GM04503 (cell line): Measurements from ENCODE around the gene IFT172.
"Not testable (repeated sequence)": the region's sequence is repeated elsewhere in the genome, so short reads cannot be mapped to it uniquely, and the experiment has no call there.

Source experiments
- DNase-seq: peaks from one replicate; pipeline ENCODE4 v3.0.0-alpha.2; 2012; ENCODE audit warnings: low read depth

IFT172 gene

DNA sequence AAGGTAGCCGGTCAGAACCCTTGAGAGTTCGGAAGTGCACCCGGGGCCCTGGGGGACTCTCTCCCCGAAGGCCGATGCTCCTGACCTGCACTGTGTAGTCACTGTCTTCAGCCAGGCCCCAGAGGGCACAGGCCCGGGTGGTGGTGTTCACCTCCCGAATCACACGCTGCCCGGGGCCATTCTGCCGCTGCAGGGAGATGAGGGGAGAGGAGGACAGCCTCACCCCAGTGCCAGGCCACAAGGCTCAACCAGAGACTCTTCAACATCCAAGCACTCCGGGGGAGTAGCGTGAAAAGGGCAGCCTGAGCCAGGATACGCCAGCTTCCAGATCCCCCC is 4.4 kb upstream of the IFT172 start:
- DNase-seq: no peak

- no peak for DNase-seq
Measured at GRCh38 chr2:27492557-27492956, 3.0 kb upstream of the IFT172 start.

GRCh38 chr2:27489118-27489497 is 435 bp downstream of the IFT172 start:
- no peak for DNase-seq

DNA sequence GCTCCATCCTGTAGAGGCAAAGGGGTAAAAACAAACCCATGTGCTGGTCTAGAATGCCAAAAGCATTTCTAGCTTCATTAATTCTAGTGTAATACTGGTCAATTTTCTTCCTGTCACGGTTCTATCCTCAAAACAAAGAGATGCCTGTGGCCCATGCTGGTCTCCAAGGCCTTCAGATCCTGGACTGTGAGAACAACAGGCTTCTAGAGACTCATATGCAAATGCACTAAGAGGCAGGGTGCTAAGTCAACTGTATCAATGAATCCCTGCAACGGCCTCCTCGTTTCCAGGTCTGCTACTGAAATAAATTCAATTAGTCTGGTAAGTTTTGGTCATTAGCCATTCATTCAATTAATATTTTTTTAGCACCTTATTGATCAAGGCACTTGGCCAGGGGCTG is 4.0 kb downstream of the IFT172 start:
- no peak for DNase-seq

GRCh38 chr2:27471961-27472360 is 17.6 kb downstream of the IFT172 start:
- no peak for DNase-seq

DNA sequence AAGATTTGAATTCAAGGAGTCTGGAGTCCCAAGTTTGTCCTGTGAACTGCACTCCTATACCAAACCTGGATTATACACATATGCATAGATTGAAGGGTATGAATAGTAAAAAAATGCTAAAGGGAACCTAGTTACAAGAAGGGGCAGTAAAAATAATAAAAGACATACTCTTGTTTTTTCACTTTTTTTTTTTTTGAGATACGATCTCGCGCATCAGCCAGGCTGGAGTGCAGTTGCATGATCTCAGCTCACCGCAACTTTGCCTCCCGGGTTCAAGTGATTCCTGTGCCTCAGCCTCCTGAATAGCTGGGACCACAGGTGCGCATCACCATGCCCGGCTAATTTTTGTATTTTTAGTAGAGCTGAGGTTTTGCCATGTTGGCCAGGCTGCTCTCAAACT is 25.1 kb downstream of the IFT172 start:
- DNase-seq: no peak

DNA sequence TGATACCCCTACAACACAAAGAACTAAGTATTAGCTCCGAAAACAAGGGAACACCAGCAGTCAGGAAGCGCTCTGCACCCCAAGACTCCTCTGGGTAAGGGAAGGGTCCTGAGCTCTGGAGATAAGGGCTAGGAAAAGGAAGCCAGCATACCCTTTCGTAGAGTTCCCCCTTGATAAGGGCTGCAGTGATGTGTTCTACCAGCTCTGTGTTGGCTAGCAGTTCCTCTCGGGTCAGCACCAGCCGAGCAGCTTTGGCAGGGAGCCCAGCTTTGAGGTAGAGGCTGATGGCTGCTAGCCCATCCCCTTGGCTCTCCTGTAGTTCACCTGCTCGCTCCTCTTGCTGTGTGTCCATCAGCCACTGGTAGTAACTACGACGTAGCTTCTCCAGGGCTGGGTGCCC is 28.4 kb downstream of the IFT172 start:
- DNase-seq: no peak

DNA sequence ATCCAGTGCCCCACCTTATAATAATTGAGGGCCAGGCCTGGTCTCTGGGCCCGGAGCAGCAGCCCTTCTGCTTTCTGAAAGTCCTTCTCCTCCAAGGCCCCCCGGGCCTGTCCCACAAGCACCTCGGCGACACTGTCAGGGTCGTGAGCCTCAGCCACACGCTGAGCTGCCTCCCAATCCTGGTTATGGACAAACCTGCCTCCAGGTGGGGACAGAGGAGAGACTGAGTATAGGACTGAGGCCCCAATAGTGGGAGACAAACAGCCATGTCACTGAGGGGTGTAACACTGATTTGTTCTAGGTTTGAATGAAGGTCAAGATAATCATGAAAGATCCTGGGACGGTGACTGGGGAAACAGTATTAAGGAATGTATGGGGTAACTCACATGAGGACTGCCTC is 35.6 kb downstream of the IFT172 start:
- no peak for DNase-seq

GRCh38 chr2:27451095-27451494 is 38.4 kb downstream of the IFT172 start:
- DNase-seq: no peak

DNA sequence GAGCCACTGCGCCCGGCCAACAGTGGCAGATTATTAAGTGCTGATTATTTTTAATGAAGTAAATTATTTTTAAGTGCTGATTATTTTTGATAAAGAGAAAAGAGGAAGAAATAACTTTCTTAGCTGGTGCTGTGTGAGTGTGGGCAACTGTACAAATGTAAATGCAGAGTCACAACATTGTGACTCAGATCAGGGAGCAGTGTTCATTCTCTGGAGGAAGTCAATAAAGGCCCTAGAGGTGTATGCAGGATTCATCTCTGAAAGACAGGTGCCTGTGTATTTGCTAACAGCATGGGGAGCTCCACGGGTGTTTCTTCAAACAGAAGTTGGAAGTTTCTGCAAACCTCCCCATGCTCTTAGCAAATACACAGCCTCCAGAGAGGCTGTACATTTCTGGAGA is 41.2 kb downstream of the IFT172 start:
- DNase-seq: no peak

- no peak for DNase-seq
Measured at GRCh38 chr2:27446057-27446456, 43.5 kb downstream of the IFT172 start.

GRCh38 chr2:27445615-27446014 is 43.9 kb downstream of the IFT172 start:
- DNase-seq: no peak

GRCh38 chr2:27445155-27445554 is 44.4 kb downstream of the IFT172 start:
- DNase-seq: no peak

DNA sequence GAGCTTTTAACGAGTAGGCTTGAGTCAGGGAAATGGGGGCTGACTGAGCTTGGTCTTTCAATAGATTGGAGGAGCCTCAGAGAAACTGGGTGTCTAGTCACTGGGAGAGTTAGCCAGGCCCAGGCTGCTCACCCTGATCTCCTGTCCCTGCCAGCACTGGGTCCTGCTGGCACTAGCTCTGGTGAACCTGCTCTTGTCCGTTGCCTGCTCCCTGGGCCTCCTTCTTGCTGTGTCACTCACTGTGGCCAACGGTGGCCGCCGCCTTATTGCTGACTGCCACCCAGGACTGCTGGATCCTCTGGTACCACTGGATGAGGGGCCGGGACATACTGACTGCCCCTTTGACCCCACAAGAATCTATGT is 46.6 kb downstream of the IFT172 start:
- no peak for DNase-seq

DNA sequence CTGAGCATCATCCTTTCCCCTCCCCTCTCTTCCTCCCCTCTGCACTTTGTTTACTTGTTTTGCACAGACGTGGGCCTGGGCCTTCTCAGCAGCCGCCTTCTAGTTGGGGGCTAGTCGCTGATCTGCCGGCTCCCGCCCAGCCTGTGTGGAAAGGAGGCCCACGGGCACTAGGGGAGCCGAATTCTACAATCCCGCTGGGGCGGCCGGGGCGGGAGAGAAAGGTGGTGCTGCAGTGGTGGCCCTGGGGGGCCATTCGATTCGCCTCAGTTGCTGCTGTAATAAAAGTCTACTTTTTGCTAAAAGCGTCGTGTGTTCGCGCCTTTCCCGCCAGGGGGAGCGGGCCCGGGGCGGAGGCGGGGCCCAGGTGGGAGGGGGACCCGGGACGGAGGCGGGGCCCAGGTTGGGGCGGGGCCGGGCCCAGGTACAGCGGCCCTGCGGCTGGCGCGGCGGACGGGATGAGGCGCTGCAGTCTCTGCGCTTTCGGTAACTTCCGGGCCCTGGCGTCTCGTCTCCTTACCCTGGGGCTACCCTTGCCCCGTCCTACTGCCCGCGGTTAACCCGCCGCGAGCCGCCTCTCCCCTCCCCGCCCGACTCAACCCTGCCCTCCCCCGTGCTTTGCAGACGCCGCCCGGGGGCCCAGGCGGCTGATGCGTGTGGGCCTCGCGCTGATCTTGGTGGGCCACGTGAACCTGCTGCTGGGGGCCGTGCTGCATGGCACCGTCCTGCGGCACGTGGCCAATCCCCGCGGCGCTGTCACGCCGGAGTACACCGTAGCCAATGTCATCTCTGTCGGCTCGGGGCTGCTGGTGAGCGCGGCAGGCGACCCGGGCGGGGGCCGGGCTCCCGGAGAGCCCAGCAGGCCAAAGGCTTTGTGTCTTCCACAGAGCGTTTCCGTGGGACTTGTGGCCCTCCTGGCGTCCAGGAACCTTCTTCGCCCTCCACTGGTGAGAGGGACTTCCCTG is 47.3 kb downstream of the IFT172 start, which contains the start of gene KRTCAP3:
TSS of gene KRTCAP3 (plus strand) at position 424 of the 962 bp plus-strand sequence. CDS start at position 456, 32 bp downstream.
- no peak for DNase-seq

DNA sequence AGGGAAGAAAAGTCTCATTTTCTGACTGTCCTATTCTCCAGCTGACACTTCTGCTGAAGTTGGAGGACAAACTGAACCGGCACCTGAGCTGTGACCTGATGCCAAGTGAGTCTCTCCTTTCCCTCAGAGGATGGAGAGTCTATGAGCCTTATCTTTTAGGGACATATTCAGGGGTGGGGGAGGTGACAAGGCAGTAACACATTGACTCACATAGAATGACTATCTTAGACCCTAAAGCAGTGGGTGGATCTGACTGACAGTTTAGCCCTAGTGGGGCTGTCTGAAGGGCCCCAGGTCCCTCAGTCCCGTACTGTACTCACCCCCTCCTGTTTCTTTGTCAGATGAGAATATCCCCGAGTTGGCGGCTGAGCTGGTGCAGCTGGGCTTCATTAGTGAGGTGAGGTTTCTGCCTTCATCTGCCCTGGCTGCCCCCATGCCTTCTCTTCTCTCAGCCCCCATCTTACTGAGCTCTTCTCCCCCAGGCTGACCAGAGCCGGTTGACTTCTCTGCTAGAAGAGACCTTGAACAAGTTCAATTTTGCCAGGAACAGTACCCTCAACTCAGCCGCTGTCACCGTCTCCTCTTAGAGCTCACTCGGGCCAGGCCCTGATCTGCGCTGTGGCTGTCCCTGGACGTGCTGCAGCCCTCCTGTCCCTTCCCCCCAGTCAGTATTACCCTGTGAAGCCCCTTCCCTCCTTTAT is 48.2 kb downstream of the IFT172 start:
- no peak for DNase-seq

DNA sequence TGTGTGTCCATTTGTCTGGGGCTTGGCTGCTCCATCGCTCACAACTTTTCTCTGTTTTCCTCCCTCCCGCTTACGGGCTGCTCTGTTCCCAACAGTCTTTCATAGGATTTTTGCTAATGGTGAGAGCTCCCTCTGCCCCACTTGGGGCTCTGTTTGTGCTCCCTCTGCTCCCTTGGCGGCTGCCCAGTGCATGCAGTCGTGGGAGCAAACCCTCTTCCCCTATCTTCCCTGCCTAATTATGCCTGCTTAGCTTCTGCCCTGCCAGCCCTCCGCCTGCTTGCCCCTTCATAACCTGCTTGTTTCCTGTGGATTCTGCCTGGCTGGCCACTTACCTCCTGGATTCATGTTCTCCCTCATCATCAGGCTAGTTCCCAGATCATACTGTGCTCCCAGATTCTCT is 53.9 kb downstream of the IFT172 start:
- DNase-seq: no peak

DNA sequence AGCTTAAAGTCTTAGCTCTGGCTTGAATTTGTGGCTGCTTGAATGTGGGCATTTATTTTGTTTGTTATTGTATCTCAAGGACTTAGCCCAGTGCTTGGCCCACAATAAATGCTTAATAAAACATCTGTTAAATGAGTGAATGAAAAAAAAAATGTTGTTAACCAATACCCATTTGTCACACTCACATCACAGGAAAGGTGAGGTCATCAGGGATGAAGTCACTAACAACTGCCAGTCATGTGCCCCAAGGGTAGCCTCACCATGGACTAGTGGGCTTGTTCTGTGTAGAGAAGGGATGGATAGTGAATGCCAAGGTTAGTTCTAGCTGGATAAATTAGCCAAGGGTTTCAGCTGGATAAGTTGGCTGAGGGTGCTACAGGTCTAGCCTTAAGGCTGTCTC is 58.1 kb downstream of the IFT172 start:
- DNase-seq: no peak

DNA sequence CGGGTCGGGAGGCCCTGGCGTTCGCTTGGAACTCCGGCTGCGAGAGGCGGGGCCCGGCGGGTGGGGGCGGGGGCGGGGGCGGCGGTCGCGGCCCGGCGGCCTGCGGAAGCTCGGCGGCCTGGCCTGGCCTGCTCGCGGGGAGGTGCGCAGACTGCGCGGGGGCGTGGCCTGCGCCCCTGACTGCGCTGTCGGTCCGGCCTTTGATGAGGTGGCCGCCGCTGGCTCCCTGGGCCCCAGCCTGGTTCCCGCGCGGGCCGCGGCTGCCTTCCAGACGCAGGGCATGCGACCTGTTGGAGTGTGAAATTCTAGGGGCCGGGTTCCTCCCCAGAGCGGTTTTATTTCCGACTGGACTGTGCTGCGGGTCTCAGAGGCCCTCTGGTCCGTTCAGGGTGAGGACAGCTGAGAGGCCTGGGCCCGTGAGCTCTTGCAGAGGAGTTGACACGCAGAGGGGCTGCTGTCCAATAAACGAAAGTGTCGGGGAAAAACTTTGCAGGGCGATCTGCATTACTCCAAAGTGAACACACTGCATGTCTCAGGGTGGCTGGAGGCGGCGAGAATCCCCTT is 60.5 kb downstream of the IFT172 start:
- peak; percentile 34 for DNase-seq

GRCh38 chr2:27428213-27428977 is 61.1 kb downstream of the IFT172 start, which contains the start of gene NRBP1:
Gene NRBP1, plus strand, starts transcription at chr2:27428631. Its CDS starts 4,643 bp downstream, at chr2:27433274.
- DNase-seq: peak; percentile 36

- no peak for DNase-seq
Measured at GRCh38 chr2:27427863-27428212, 61.7 kb downstream of the IFT172 start.

GRCh38 chr2:27425039-27425438 is 64.5 kb downstream of the IFT172 start:
- not testable (repeated sequence) for DNase-seq
